ENCODE results near the gene ZFP62. TPM values are rescaled to one million over a fixed set of nuclear protein-coding genes. Genes with fewer than 3 reads are reported as not detected.

Gene ZFP62
- total RNA-seq, 1 donor from 2014 or later = 20.0 TPM

DNA sequence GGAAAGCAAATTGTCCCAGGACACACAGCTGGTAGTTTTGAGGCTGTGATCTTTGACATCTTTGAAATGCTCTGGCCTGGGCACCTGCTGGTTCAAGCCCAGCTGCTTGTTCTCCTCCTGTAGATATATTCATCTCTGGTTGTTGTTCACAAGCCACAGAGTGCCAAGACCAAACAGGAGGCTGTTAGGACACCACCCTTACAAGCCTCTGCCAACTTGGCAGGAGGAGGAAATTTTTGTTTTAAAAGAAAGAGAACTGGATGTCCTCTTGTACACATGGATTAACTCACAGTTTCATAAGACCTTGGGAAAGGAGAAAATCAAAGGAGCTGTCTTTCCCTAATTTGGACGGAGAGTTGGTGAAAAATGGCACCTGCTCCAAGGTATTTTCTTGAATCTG is 8.5 kb upstream of the ZFP62 start:
- no peak for DNase-seq (ENCODE audit: extremely low read depth, low read depth, low spot score)

DNA sequence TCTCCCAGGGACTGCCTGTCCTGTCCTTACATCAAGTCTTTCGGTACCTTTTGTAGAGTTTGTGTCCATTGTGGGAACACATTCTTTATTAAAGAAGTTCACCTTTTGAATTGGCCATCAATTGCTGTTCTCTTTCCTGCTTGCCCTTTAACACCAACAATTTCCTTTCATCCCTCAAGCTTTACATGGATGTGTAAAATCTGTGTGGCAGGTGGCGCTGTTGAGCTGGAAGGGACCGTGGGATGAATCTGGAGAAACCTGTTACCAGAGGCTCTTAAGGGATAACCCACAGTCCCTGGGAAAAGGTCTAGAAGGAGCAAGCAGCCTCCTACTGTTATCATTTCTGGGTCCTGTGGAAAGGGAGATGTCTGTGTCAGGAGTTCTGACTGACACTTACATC is 7.9 kb upstream of the ZFP62 start:
- DNase-seq (ENCODE audit: extremely low read depth, low read depth, low spot score) = peak; percentile 57

GRCh38 chr5:180866985-180867384 is 5.9 kb upstream of the ZFP62 start:
- no peak for DNase-seq (ENCODE audit: extremely low read depth, low read depth, low spot score)

DNA sequence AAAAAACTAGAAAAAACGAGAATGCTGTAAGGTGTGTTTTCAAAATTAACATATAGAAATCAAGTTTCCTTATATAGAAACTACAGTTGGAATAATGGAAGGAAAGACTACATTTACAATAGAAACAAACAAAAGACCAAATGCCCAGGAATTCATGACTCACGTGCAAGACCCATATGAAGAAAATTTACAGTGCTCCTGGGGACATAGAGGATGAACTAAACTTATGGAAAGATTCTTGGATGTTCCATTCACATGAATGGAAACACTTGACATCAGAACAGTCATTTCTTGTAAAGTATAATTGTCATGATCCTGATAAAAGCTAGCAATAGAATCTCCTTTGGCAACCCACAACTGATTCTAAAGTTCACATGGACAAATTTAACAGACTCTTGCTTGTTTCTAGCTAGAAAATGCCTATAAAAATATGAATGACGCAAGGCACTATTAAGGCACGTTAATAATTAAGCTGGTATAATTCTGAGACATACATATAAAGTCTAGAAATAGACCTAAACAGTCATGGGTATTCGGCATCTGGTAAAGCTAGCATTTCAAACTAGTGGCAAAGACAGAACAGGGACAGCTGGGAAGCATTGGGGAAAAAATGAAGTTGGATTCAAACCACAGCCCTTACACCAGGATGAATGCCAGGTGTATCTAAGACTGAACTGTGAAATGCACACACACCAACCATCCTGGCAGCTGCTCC is 5.1 kb upstream of the ZFP62 start:
- DNase-seq (ENCODE audit: extremely low read depth, low read depth, low spot score) = no peak

GRCh38 chr5:180862645-180863044 is 1.6 kb upstream of the ZFP62 start:
- no peak for DNase-seq (ENCODE audit: extremely low read depth, low read depth, low spot score)

GRCh38 chr5:180860273-180860886 is 696 bp downstream of the ZFP62 start:
- DNase-seq (ENCODE audit: extremely low read depth, low read depth, low spot score) = no peak

- no peak for DNase-seq (ENCODE audit: extremely low read depth, low read depth, low spot score)
These were observed 2.5 kb downstream of the ZFP62 start for GRCh38 chr5:180858586-180858985.

DNA sequence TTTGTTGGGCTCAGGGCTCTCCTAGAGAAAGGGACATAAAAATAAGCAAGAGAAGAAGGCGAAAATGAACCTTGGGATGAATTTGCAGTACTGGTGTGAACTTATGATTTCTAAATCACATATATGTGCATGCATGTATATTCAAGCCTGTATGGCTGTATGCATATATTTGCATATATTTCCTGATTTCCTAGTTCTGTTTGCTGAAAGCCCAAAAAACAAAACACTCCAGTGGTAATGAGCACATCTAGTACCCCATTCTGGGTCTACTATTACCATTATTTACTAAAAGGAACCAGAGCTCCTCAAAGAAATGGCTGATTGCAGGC is 7.3 kb downstream of the ZFP62 start:
- DNase-seq (ENCODE audit: extremely low read depth, low read depth, low spot score) = no peak

DNA sequence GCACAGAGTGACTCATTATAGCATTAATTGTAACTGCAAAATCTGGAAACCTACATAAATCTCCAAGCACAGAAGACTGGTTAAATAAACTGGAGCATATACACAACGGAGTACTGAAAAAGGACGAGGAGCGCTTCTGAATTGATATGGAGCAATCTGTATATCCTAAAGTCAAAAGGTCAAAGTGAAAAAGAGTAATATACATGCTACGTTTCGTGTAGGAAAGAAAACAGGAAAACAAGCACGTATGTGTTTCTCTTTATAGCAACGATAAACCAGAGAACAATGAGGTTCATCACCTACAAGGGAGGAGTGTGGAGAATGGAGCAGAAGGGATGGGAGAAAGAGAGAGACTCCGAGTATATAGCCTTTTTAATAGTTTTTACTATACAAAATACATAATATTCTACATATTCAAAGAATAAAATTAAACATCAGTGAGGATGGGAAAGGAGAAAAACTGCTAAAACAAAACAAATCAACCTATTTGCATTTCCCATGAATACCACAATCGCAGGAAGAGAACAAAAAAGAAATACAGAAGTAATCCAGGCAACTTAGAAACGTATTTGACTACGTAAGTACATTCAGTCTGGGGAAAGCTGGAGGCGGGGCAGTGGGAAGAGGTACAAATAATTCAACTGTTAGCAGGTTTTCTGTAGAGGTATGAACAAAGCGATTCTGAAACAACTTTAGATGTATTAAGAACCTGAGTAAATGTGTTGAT is 7.8 kb downstream of the ZFP62 start:
- DNase-seq (ENCODE audit: extremely low read depth, low read depth, low spot score) = no peak

GRCh38 chr5:180852495-180852894 is 8.6 kb downstream of the ZFP62 start:
- no peak for DNase-seq (ENCODE audit: extremely low read depth, low read depth, low spot score)

DNA sequence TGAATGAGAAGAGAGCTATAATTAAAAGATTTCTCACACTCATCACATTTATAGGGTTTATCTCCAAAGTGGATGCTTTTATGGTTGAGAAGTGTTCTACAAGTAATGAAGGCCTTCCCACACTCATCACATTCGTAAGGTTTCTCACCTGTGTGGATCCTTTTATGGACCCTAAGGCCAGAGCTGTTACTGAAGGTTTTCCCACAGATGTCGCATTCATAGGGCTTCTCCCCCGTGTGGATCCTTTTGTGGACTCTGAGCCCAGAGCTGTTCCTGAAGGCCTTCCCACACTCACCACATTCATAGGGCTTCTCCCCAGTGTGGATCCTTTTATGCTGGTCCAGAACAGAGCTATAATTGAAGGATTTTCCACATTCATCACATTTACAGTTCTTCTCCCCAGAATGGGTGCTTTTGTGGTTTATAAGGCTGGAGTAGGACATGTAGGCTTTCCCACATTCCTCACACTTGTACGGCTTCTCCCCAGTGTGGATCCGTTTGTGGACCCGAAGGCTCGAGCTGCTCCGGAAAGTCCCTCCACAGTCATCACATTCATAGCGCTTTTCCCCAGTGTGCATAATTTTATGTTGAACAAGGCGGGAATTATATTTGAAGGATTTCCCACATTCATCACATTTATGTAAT is 10.5 kb downstream of the ZFP62 start:
- DNase-seq (ENCODE audit: extremely low read depth, low read depth, low spot score) = no peak

DNA sequence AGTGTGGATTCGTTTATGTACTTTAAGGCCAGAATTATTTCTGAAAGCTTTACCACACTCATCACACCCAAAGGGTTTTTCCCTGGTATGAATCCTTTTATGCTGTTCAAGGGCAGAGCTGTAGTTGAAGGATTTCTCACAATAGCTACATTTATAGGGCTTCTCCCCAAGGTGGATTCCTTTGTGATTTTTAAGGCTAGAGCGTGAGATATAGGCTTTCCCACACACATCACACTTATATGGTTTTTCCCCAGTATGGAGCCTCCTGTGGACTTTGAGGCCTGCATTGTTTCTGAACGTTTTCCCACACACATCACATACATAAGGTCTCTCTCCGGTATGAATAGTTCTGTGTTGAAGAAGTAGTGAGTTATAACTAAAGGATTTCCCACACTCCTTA is 11.2 kb downstream of the ZFP62 start:
- DNase-seq (ENCODE audit: extremely low read depth, low read depth, low spot score) = no peak

DNA sequence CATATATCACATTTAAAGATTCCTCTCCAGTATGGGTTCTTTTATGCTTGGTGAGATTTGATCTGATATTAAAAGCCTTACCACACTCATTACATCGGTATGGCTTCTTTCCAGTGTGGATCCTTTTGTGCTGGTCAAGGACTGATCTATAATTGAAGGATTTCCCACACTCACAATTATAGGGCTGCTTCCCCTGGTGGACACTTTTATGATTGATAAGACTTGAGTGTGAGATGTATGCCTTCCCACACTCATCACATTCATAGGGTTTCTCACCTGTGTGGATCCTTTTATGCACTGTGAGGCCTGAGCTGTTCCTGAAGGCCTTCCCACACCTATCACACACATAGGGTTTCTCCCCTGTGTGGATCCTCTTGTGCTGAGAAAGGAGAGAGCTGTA is 12.2 kb downstream of the ZFP62 start:
- DNase-seq (ENCODE audit: extremely low read depth, low read depth, low spot score) = no peak

- no peak for DNase-seq (ENCODE audit: extremely low read depth, low read depth, low spot score)
These were observed 12.8 kb downstream of the ZFP62 start for GRCh38 chr5:180848265-180848664.

DNA sequence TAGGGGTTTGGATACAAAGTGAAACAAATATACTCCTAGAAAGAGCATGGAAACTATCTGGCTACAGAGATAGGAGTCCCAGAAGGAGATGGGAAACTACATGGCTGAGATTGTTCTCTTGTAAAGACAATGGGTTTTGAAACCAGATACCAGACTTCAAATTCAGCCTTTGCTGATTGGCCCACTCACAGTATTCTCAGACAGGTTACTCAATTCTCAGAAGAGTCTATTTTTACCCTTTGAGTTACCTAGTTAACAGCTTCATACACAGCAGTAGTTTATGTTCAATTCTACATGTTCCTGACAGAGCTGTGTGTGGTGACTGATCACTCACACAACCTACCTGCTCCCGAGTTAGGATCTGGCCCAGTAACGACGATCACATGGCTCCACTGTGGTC is 14.1 kb downstream of the ZFP62 start:
- DNase-seq (ENCODE audit: extremely low read depth, low read depth, low spot score) = no peak

DNA sequence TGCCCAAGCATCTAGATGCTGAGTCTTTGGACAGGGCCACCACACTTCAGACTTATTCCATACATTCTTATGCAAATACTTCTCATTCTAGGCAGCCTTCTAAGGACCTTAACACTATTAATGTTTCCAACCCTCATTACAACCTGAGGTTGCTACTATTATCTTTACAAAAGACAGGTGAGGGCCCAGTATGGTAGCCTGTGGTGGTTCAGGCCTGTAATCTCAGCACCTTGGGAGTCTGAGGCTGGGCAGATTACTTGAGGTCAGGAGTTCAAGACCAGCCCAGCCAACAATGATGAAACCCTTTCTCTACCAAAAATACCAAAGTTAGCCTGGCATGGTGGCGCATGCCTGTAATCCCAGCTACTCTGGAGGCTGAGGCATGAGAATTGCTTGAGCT is 16.2 kb downstream of the ZFP62 start:
- DNase-seq (ENCODE audit: extremely low read depth, low read depth, low spot score) = no peak

- DNase-seq (ENCODE audit: extremely low read depth, low read depth, low spot score) = no peak
These were observed 16.6 kb downstream of the ZFP62 start for GRCh38 chr5:180844432-180844831.

DNA sequence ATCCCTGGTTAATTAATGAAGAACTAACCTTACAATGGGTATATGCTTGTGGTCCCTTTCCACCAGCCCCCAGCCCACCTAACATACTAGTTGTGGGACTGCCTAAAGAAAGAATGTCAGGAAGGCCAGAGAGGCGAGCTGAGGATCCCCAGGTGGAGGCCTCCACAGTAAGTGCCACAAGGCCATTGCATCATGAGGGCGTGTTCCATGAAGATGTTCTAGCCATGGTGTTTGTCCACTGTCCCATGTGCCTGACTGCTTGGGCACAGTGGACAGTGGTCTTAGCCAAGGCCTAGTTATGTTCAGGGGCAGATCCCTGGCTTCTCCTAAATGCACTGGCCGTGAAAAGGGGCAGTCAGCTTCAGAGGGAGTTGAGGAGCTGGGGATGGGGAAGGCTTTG is 21.1 kb downstream of the ZFP62 start:
- no peak for DNase-seq (ENCODE audit: extremely low read depth, low read depth, low spot score)

GRCh38 chr5:180839227-180839626 is 21.8 kb downstream of the ZFP62 start:
- no peak for DNase-seq (ENCODE audit: extremely low read depth, low read depth, low spot score)

- DNase-seq (ENCODE audit: extremely low read depth, low read depth, low spot score) = no peak
These were observed 23.6 kb downstream of the ZFP62 start for GRCh38 chr5:180837478-180837877.

DNA sequence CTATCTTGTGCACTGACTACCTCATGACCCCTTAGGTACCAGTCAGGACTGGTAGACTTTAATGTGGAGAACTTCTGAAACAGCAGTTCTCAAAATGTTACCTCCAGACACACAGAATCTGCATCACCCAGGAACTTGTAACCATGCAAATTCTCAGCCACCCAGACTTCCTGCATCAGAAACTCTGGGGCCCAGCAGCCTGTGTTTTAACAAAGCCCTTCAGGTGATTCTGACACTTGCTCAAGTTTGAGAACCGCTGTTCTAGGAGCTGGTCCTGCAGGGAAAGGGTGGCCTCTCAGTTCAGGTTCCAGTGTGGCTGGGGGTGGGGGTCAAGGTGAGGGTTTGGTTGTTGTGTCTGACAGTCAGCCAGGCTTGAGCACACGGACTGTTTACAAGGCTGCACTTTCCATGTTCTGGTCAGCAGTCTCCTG is 28.4 kb downstream of the ZFP62 start:
- DNase-seq (ENCODE audit: extremely low read depth, low read depth, low spot score) = no peak

Measured in glomerular endothelial cell (primary cell).